ENCODE data around the gene FGFR3. TPM values are rescaled to one million over a fixed set of nuclear protein-coding genes. Genes with fewer than 3 reads are reported as not detected.

FGFR3 gene
- total RNA-seq, 1 experiment from 2014 or later, result 8.2 TPM

DNA sequence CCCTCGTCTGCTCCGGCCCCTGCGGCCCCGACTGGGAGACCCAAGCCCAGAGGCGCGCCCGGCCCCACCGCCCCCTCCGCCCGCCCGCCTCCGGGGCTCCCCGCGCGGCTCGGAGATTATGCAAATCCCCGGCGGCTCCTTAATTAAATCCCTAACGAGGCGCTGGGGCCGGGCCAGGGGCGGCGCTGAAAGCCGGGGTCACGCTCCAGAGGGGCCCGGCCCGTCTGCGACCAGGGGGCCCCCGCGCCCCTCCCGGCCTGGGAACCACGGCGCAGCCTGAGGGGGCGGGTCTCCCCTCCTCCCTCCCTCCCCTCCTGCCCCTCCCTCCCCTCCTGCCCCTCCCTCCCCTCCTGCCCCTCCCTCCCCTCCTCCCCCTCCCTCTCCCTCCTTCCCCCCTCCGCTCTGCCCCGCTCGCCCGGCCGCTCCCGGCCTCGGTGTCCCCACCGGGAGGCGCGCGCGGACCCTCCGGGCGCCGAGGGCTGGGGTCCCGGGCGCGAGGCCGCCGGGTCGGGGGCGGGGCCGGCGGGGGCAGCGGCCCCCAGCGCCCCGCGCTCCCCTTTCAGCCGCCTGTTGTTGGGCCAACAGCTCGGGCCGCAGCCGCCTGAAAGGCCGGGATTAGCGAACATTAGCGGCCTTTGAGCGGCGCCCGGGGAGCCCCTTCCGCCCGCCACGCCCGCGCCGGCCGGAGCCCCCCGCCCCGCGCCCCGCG, 25.9 kb upstream of the FGFR3 start:
- POLR2A ChIA-PET, result interaction anchor here (0.6 kb wide), 1 partner anchor 11 kb away, joined by 4 read pairs; no protein-coding TSS in a partner anchor
- intact Hi-C loops (cut with micrococcal nuclease; ENCODE audit: unreplicated experiment) (no loop called here), in situ Hi-C loops (cut with HindIII; ENCODE audit: low pct_unique_long_range_greater_than_20kb, low sequenced_read_pairs) (no loop called here)
- CTCF ChIA-PET, result interaction anchor here (1.0 kb wide), 1 partner anchor 19 kb away, joined by 15 read pairs; no protein-coding TSS in a partner anchor
- Histone ChIP-seq H3K27me3 (ENCODE audit: control insufficient read depth, insufficient read depth, low read length) (no peaks in the 10 kb centered on the region), H3K36me3 (ENCODE audit: control insufficient read depth, insufficient read depth, low read length) (no peaks in the 10 kb centered on the region), H3K4me3 (ENCODE audit: low read depth in 2 of 2, low read length in 2 of 2) (peak overlapping the region in 1 of 2 experiments; percentile 15; a peak in 2 of 4 replicates), H3K27ac (ENCODE audit: low read length) (no peak overlapping the region), H3K4me1 (ENCODE audit: control insufficient read depth, insufficient read depth, low read length) (peaks cover 9% of the 10 kb centered on the region; the same call in 1 of the 2 replicates), H3K9me3 (ENCODE audit: control insufficient read depth, insufficient read depth, low read depth, low read length) (no peaks in the 10 kb centered on the region)
- peak; percentile 17; the same call in 1 of the 2 replicates for ATAC-seq
- no TSS peak for BruUV-seq (replicated peaks)
- no peak for TF ChIP-seq TCF7L2 (IDR thresholded peaks at IDR 0.05; ENCODE audit: low read depth, low read length)
- no peak for TF ChIP-seq SIN3A (IDR thresholded peaks at IDR 0.05; ENCODE audit: borderline replicate concordance, insufficient read depth, low read depth, low read length)
- no peak for TF ChIP-seq POLR2AphosphoS5 (IDR thresholded peaks at IDR 0.05; ENCODE audit: low read depth, low read length)
- TF ChIP-seq, protein P1, sequence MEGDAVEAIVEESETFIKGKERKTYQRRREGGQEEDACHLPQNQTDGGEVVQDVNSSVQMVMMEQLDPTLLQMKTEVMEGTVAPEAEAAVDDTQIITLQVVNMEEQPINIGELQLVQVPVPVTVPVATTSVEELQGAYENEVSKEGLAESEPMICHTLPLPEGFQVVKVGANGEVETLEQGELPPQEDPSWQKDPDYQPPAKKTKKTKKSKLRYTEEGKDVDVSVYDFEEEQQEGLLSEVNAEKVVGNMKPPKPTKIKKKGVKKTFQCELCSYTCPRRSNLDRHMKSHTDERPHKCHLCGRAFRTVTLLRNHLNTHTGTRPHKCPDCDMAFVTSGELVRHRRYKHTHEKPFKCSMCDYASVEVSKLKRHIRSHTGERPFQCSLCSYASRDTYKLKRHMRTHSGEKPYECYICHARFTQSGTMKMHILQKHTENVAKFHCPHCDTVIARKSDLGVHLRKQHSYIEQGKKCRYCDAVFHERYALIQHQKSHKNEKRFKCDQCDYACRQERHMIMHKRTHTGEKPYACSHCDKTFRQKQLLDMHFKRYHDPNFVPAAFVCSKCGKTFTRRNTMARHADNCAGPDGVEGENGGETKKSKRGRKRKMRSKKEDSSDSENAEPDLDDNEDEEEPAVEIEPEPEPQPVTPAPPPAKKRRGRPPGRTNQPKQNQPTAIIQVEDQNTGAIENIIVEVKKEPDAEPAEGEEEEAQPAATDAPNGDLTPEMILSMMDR (IDR thresholded peaks at IDR 0.05), result no peak
- TF ChIP-seq, protein P2, sequence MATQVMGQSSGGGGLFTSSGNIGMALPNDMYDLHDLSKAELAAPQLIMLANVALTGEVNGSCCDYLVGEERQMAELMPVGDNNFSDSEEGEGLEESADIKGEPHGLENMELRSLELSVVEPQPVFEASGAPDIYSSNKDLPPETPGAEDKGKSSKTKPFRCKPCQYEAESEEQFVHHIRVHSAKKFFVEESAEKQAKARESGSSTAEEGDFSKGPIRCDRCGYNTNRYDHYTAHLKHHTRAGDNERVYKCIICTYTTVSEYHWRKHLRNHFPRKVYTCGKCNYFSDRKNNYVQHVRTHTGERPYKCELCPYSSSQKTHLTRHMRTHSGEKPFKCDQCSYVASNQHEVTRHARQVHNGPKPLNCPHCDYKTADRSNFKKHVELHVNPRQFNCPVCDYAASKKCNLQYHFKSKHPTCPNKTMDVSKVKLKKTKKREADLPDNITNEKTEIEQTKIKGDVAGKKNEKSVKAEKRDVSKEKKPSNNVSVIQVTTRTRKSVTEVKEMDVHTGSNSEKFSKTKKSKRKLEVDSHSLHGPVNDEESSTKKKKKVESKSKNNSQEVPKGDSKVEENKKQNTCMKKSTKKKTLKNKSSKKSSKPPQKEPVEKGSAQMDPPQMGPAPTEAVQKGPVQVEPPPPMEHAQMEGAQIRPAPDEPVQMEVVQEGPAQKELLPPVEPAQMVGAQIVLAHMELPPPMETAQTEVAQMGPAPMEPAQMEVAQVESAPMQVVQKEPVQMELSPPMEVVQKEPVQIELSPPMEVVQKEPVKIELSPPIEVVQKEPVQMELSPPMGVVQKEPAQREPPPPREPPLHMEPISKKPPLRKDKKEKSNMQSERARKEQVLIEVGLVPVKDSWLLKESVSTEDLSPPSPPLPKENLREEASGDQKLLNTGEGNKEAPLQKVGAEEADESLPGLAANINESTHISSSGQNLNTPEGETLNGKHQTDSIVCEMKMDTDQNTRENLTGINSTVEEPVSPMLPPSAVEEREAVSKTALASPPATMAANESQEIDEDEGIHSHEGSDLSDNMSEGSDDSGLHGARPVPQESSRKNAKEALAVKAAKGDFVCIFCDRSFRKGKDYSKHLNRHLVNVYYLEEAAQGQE (IDR thresholded peaks at IDR 0.05; ENCODE audit: insufficient read depth in 1 of 2, low read depth in 2 of 2, low read length in 1 of 2), result no peak
- DNase-seq (ENCODE audit: low read depth, low spot score), result no peak

DNA sequence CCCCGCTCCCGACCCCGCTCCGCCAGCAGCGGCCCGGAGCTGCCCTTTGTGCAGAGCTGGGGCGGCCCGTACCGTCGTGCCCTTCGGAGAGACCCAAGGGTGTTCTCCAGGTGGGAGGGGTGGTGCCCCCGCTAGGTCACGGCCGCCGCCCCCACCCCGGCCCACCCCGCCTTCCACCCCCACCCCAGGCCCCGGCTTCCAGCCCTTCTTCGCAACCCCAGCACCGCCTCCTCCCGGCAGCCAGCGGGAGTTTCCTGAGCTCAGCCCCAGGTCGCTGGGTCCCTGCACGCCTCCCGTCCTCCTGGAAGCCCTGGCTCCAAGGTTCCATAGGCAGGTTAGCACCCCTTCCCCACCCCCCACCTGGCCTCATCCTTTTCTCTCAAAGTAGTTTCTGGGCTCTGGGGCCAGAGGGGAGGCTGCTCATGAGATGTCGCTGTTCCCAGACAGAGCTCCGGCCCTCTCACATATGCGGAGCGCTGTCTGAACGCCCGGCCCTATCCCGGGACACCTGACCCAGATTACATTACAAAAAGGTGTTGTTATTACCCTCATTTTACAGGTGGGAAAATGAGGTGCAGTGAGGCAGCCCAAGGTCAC, 25.2 kb upstream of the FGFR3 start:
- Histone ChIP-seq H3K36me3 (ENCODE audit: control insufficient read depth, insufficient read depth, low read length) (no peaks in the 10 kb centered on the region), H3K4me3 (ENCODE audit: low read depth in 2 of 2, low read length in 2 of 2) (peak overlapping the region in 1 of 2 experiments; percentile 15; a peak in 1 of 4 replicates), H3K27me3 (ENCODE audit: control insufficient read depth, insufficient read depth, low read length) (no peaks in the 10 kb centered on the region), H3K27ac (ENCODE audit: low read length) (no peak overlapping the region), H3K9me3 (ENCODE audit: control insufficient read depth, insufficient read depth, low read depth, low read length) (no peaks in the 10 kb centered on the region), H3K4me1 (ENCODE audit: control insufficient read depth, insufficient read depth, low read length) (peaks cover 9% of the 10 kb centered on the region; the same call in 1 of the 2 replicates)
- TF ChIP-seq, protein P2 (IDR thresholded peaks at IDR 0.05; ENCODE audit: insufficient read depth in 1 of 2, low read depth in 2 of 2, low read length in 1 of 2), result no peak
- TF ChIP-seq POLR2AphosphoS5 (IDR thresholded peaks at IDR 0.05; ENCODE audit: low read depth, low read length) (no peak), SIN3A (IDR thresholded peaks at IDR 0.05; ENCODE audit: borderline replicate concordance, insufficient read depth, low read depth, low read length) (no peak), TCF7L2 (IDR thresholded peaks at IDR 0.05; ENCODE audit: low read depth, low read length) (no peak)
- intact Hi-C loops (cut with micrococcal nuclease; ENCODE audit: unreplicated experiment), result no loop called here
- peak; percentile 67 for ATAC-seq
- ChIA-PET POLR2A (interaction anchor here (0.6 kb wide), 2 partner anchors 10 to 116 kb away, joined by 4 to 10 read pairs; no protein-coding TSS in a partner anchor), CTCF (interaction anchor here (0.5 to 1.0 kb wide), 11 partner anchors 10 to 193 kb away, joined by 3 to 15 read pairs (median 5); no protein-coding TSS in a partner anchor)
- BruUV-seq (replicated peaks), result no TSS peak
- no peak for DNase-seq (ENCODE audit: low read depth, low spot score)
- in situ Hi-C loops (cut with HindIII; ENCODE audit: low pct_unique_long_range_greater_than_20kb, low sequenced_read_pairs), result no loop called here
